Breast epithelium (tissue), 3 donors: ENCODE results near the gene MAPKAPK3.

Source experiments
- CTCF ChIP-seq, 3 donors: fragments of 450-650 bp; IDR thresholded peaks; one replicate each; pipeline ENCODE4 v1.5.1; 2016 to 2017; ENCODE audit warnings: antibody characterized with exemption in 3 of 3, mild to moderate bottlenecking in 3 of 3, moderate library complexity in 3 of 3
- POLR2AphosphoS5 ChIP-seq, 3 donors: sonication (generic); formaldehyde crosslinking; IDR thresholded peaks; one replicate each; pipeline ENCODE4 v1.6.1; 2017; ENCODE audit warnings: antibody characterized with exemption in 3 of 3

- TF ChIP-seq POLR2AphosphoS5 (IDR thresholded peaks at IDR 0.05) = no peak
- TF ChIP-seq CTCF (IDR thresholded peaks at IDR 0.05) = no peak
These were observed 43.4 kb downstream of the MAPKAPK3 start for GRCh38 chr3:50660386-50660785.
